Mesenchymal stem cell (in vitro differentiated cells and primary cell): ENCODE data around the gene CUBN.

Source experiments
- DNase-seq: peaks from one replicate; pipeline ENCODE4 v3.0.0-alpha.2; 2013
- H2AFZ ChIP-seq: one replicate; pipeline ENCODE4 v1.6.1; 2013; ENCODE audit warnings: low read depth, mild to moderate bottlenecking, control low read depth, inconsistent platforms, low read length, moderate library complexity
- H2AK5ac ChIP-seq: 2 replicates; pipeline ENCODE4 v1.6.1; 2013; ENCODE audit warnings: low read length, moderate library complexity, mild to moderate bottlenecking, inconsistent platforms; ENCODE audit not compliant: severe bottlenecking
- H2BK120ac ChIP-seq: one replicate; pipeline ENCODE4 v1.6.1; 2013; ENCODE audit warnings: low read depth, mild to moderate bottlenecking, inconsistent platforms, low read length, moderate library complexity
- H2BK12ac ChIP-seq, 2 experiments: one replicate each; pipeline ENCODE4 v1.6.1; 2013; ENCODE audit warnings: inconsistent platforms in 2 of 2, low read length in 2 of 2, mild to moderate bottlenecking in 2 of 2, moderate library complexity in 2 of 2, control low read depth in 1 of 2
- H2BK15ac ChIP-seq: one replicate; pipeline ENCODE4 v1.6.1; 2013; ENCODE audit warnings: mild to moderate bottlenecking, low read depth, inconsistent platforms; ENCODE audit not compliant: poor library complexity, severe bottlenecking
- H2BK5ac ChIP-seq: 2 replicates; pipeline ENCODE4 v1.6.1; 2013; ENCODE audit warnings: low read depth, mild to moderate bottlenecking, low read length, control low read depth, inconsistent platforms; ENCODE audit not compliant: poor library complexity, severe bottlenecking
- H3K14ac ChIP-seq, 2 experiments: one replicate each; pipeline ENCODE4 v1.6.1; 2013; ENCODE audit warnings: inconsistent platforms in 2 of 2, low read length in 2 of 2, control low read depth in 1 of 2, mild to moderate bottlenecking in 1 of 2, moderate library complexity in 1 of 2
- H3K18ac ChIP-seq, 2 experiments: one replicate each; pipeline ENCODE4 v1.6.1; 2013; ENCODE audit warnings: inconsistent platforms in 2 of 2, low read length in 2 of 2, control low read depth in 1 of 2, low read depth in 1 of 2, mild to moderate bottlenecking in 1 of 2
- H3K23ac ChIP-seq, 2 experiments: one replicate each; pipeline ENCODE4 v1.6.1; 2013; ENCODE audit warnings: inconsistent platforms in 2 of 2, low read length in 2 of 2, mild to moderate bottlenecking in 2 of 2, moderate library complexity in 2 of 2, control low read depth in 1 of 2
- H3K27ac ChIP-seq: 2 replicates; pipeline ENCODE4 v1.5.1; 2013; ENCODE audit warnings: mild to moderate bottlenecking, moderate library complexity, low read length, control low read depth, inconsistent platforms; ENCODE audit not compliant: poor library complexity, severe bottlenecking
- H3K27me3 ChIP-seq, 2 experiments: 2 replicates each; pipeline versions ENCODE4 v1.6.1 to v1.7.0; 2013; ENCODE audit warnings: low read length in 2 of 2, mild to moderate bottlenecking in 2 of 2, moderate library complexity in 2 of 2, control low read depth in 1 of 2, inconsistent platforms in 1 of 2; ENCODE audit not compliant: control insufficient read depth in 1 of 2, insufficient read depth in 1 of 2
- H3K36me3 ChIP-seq, 2 experiments: 2 replicates each; pipeline versions ENCODE4 v1.6.1 to v1.7.0; 2013; ENCODE audit warnings: low read length in 2 of 2, control low read depth in 1 of 2, inconsistent platforms in 1 of 2, low read depth in 1 of 2, mild to moderate bottlenecking in 1 of 2; ENCODE audit not compliant: insufficient read depth in 2 of 2, control insufficient read depth in 1 of 2
- H3K4ac ChIP-seq, 2 experiments: one replicate each; pipeline ENCODE4 v1.6.1; 2013; ENCODE audit warnings: inconsistent platforms in 2 of 2, low read length in 2 of 2, mild to moderate bottlenecking in 2 of 2, moderate library complexity in 2 of 2, control low read depth in 1 of 2, low read depth in 1 of 2
- H3K4me1 ChIP-seq: 2 replicates; pipeline ENCODE4 v1.6.1; 2013; ENCODE audit warnings: low read depth, low read length, control low read depth; ENCODE audit not compliant: control insufficient read depth, insufficient read depth
- H3K4me2 ChIP-seq: 2 replicates; pipeline ENCODE4 v1.6.1; 2013; ENCODE audit warnings: low read length, mild to moderate bottlenecking, inconsistent platforms; ENCODE audit not compliant: poor library complexity, severe bottlenecking
- H3K4me3 ChIP-seq, 2 experiments: 2 replicates each; pipeline versions ENCODE4 v1.5.1 to v1.7.0; 2013; ENCODE audit warnings: low read length in 2 of 2, mild to moderate bottlenecking in 2 of 2, control low read depth in 1 of 2, low read depth in 1 of 2; ENCODE audit not compliant: insufficient read depth in 1 of 2
- H3K79me1 ChIP-seq: replicated peaks from 2 replicates; pipeline ENCODE4 v1.6.1; 2013; ENCODE audit warnings: mild to moderate bottlenecking, control low read depth, low read length, inconsistent platforms; ENCODE audit not compliant: poor library complexity, severe bottlenecking
- H3K9ac ChIP-seq: 2 replicates; pipeline ENCODE4 v1.7.0; 2013; ENCODE audit warnings: mild to moderate bottlenecking, low read length, moderate library complexity
- H3K9me3 ChIP-seq: 2 replicates; pipeline ENCODE4 v1.7.0; 2013; ENCODE audit warnings: mild to moderate bottlenecking, low read length; ENCODE audit not compliant: control insufficient read depth
- H4K8ac ChIP-seq: one replicate; pipeline ENCODE4 v1.6.1; 2013; ENCODE audit warnings: inconsistent platforms, mild to moderate bottlenecking, low read length, moderate library complexity
- H4K91ac ChIP-seq: one replicate; pipeline ENCODE4 v1.6.1; 2013; ENCODE audit warnings: mild to moderate bottlenecking, low read length, inconsistent platforms
- WGBS: methylation state at CpG from one replicate; pipeline ENCODE4 v1.1.7; 2013; ENCODE audit warnings: mixed read lengths; 5-methylcytosine and 5-hydroxymethylcytosine counted together

Gene CUBN

DNA sequence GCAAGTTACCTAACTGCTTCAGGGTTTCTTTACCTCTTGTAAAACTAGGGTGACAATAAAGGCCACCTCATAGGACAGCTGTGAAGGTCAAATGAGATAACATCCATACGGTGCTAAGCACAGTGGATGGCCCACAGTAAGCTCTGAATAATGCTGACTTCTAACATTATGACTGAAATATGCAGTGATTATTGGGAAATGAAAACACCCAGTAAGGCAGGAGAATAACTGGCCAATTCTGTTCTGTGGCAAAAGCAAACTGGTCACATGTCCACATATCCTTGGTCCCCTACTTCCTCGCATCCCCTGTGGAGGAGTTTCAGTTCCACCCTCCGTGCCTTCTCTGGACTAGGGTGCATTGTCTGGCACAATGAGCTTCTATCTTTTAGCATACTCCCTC is 1.4 kb downstream of the CUBN start:
- Histone ChIP-seq H2BK5ac (no peak overlapping the region), H3K9ac (no peak overlapping the region), H3K23ac (no peak overlapping the region), H2AFZ (no peak overlapping the region), H3K9me3 (no peaks in the 10 kb centered on the region), H3K27ac (no peak overlapping the region), H2BK15ac (no peak overlapping the region), H3K4ac (no peak overlapping the region), H3K36me3 (no peaks in the 10 kb centered on the region), H3K14ac (no peak overlapping the region), H4K91ac (no peak overlapping the region), H2BK12ac (peak overlapping the region; percentile 28 to 79), H3K4me2 (no peak overlapping the region), H4K8ac (no peak overlapping the region), H2AK5ac (no peak overlapping the region), H3K27me3 (no peaks in the 10 kb centered on the region), H3K18ac (no peak overlapping the region), H3K4me1 (peaks cover 2% of the 10 kb centered on the region), H3K79me1 (no peaks in the 10 kb centered on the region), H2BK120ac (no peak overlapping the region), H3K4me3 (no peak overlapping the region)
- DNase-seq, result no peak
- 94% methylated on average over 3 of the region's 3 CpGs for WGBS

DNA sequence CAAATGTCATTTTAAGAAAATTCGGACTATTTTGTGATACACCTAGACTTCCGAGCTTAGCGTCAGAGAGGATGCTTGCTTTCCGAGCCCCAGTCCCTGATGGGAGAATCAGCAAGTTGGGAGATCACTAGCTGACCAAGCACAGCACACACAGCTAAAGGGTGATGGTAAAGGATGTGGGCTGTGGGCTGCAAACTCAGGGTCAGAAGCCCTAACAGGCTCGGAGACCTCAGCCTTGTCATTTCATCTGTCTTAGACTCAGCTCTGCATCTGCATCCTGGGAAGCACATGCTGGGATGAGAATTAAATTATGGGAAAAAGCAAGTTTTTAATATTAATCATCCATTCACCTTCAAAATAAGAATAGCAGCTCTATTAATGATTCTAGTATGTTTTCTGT is 3.3 kb downstream of the CUBN start:
- Histone ChIP-seq H2BK5ac (no peak overlapping the region), H4K8ac (no peak overlapping the region), H3K9me3 (no peaks in the 10 kb centered on the region), H2AK5ac (no peak overlapping the region), H2BK15ac (no peak overlapping the region), H3K27me3 (no peaks in the 10 kb centered on the region), H3K4me3 (no peak overlapping the region), H3K9ac (no peak overlapping the region), H4K91ac (no peak overlapping the region), H3K4ac (no peak overlapping the region), H3K18ac (no peak overlapping the region), H3K23ac (no peak overlapping the region), H2BK12ac (no peak overlapping the region), H3K4me2 (no peak overlapping the region), H3K79me1 (no peaks in the 10 kb centered on the region), H3K4me1 (peaks cover 3% of the 10 kb centered on the region), H2AFZ (no peak overlapping the region), H3K14ac (no peak overlapping the region), H2BK120ac (no peak overlapping the region), H3K27ac (no peak overlapping the region), H3K36me3 (no peaks in the 10 kb centered on the region)
- 98% methylated on average over 4 of the region's 5 CpGs for WGBS
- DNase-seq, result no peak

DNA sequence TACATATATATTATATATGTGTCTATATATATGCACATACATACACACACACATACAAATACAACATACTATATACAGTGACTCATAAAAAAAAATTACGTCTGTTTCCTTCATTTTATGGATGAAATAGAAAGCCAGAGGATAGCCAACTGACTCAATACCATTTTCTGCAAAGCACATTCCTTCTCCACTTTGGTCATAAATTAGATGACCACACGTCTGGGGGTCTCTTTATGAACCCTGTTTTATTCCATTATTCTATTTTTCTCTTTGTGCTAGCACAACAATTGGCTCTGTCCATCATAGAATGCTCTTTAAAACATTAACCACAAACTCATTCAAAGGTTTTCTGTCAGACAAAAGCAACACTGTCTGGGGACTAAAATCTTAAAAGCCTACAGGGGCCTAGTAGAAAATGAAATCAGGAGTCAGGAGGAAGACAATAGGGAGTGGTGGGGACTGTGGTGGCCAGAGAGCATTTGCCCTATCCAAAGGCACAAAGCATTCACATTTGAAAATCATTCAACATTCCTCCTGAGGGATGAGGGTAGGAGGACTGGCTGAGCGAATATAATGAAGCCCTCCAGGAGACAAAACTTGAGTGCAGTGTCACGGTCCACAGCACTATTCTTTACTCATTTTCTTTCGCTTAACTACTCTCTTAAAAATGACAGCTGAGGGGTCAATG is 4.3 kb downstream of the CUBN start:
- DNase-seq, result no peak
- 61% methylated on average over 3 of the region's 5 CpGs for WGBS
- no peak overlapping the region for H3K27ac ChIP-seq
- no peak overlapping the region for H2BK15ac ChIP-seq
- H3K9ac ChIP-seq, result no peak overlapping the region
- H3K14ac ChIP-seq, result no peak overlapping the region
- H4K8ac ChIP-seq, result no peak overlapping the region
- H3K4me3 ChIP-seq, result no peak overlapping the region
- H2BK120ac ChIP-seq, result no peak overlapping the region
- H3K4ac ChIP-seq, result no peak overlapping the region
- no peak overlapping the region for H4K91ac ChIP-seq
- no peaks in the 10 kb centered on the region for H3K9me3 ChIP-seq
- H3K79me1 ChIP-seq, result no peaks in the 10 kb centered on the region
- no peaks in the 10 kb centered on the region for H3K36me3 ChIP-seq
- H3K4me1 ChIP-seq, result peaks cover 3% of the 10 kb centered on the region
- no peak overlapping the region for H3K23ac ChIP-seq
- no peak overlapping the region for H2AK5ac ChIP-seq
- H2BK5ac ChIP-seq, result no peak overlapping the region
- no peaks in the 10 kb centered on the region for H3K27me3 ChIP-seq
- H2AFZ ChIP-seq, result no peak overlapping the region
- H2BK12ac ChIP-seq, result no peak overlapping the region
- no peak overlapping the region for H3K18ac ChIP-seq
- H3K4me2 ChIP-seq, result no peak overlapping the region

DNA sequence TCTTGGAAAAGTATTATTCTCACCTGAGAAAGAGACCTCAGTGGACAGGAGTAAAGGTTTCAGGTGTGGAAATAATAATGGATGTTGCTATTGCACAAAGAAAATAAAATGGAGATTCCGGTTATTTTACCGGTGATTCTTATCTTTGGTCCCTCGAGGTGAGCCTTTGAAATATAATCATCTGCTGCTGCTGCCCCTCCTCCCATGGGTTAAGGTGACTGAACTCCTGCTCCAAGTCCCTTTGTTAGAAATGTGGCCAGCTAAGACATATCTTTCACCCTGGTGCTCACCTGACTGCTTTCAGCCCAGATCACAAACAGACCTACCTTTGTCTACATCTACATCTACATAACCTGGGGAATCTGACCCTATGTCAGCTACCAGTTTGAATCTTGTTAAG is 5.7 kb downstream of the CUBN start:
- 94% methylated on average over 3 of the region's 3 CpGs for WGBS
- Histone ChIP-seq H3K4me1 (peaks cover 3% of the 10 kb centered on the region), H3K4me2 (no peak overlapping the region), H3K9ac (no peak overlapping the region), H2BK120ac (no peak overlapping the region), H3K14ac (no peak overlapping the region), H2BK15ac (no peak overlapping the region), H3K27ac (no peak overlapping the region), H4K8ac (no peak overlapping the region), H3K36me3 (no peaks in the 10 kb centered on the region), H4K91ac (no peak overlapping the region), H3K4me3 (no peak overlapping the region), H3K79me1 (no peaks in the 10 kb centered on the region), H3K9me3 (no peaks in the 10 kb centered on the region), H3K23ac (no peak overlapping the region), H2BK5ac (no peak overlapping the region), H3K18ac (no peak overlapping the region), H2AK5ac (peak overlapping the region; percentile 99), H2AFZ (no peak overlapping the region), H3K4ac (no peak overlapping the region), H3K27me3 (no peaks in the 10 kb centered on the region), H2BK12ac (no peak overlapping the region)
- DNase-seq, result no peak
